Measurements from ENCODE around the gene TEX52. TPM values are rescaled to one million over a fixed set of nuclear protein-coding genes. Genes with fewer than 3 reads are reported as not detected.

TEX52 gene
- total RNA-seq, 4 donors from 2014 or later = not detected

- Histone ChIP-seq H3K36me3 (peaks cover 0 to 3% of the 10 kb centered on the region in 2 donors), H3K4me3 (replicated peaks in 1 of 3) (peak within 1 kb of the TSS; percentile 53 to 91 (median 88)), H3K27ac (peak within 1 kb of the TSS; percentile 84 to 95 (median 91)), H3K9me3 (no peaks in the 10 kb centered on the region), H3K27me3 (no peaks in the 10 kb centered on the region), H3K4me1 (peaks cover 11 to 20% of the 10 kb centered on the region in 2 donors)
- peak; percentile 99 for DNase-seq
- 1% methylated on average over 18 to 20 of the region's 83 CpGs for WGBS, 2 donors
- TF ChIP-seq POLR2A (IDR thresholded peaks at IDR 0.05) = peak; percentile 47 to 92
- peak in 1 of 6 experiments; percentile 13 for TF ChIP-seq CTCF (IDR thresholded peaks at IDR 0.05)
- intact Hi-C loops (cut with DNase I) = no loop called here
Measured at GRCh38 chr12:2890388-2891239, 33.8 kb upstream of the TEX52 start, which contains the start of gene TULP3. TULP3 (plus strand) TSS chr12:2890891; CDS start chr12:2890948, 57 bp downstream.

GRCh38 chr12:2890001-2890387 is 33.2 kb upstream of the TEX52 start:
- intact Hi-C loops (cut with DNase I) = no loop called here
- 61 to 66% methylated on average over 10 of the region's 10 CpGs for WGBS, 2 donors
- peak overlapping the region in 2 of 3 donors; percentile 84 to 95 for H3K27ac ChIP-seq

GRCh38 chr12:2886768-2887450 is 30.1 kb upstream of the TEX52 start:
- Histone ChIP-seq H3K27ac (no peak overlapping the region), H3K36me3 (peaks cover 0 to 3% of the 10 kb centered on the region in 2 donors), H3K4me3 (replicated peaks in 1 of 3) (no peak overlapping the region), H3K27me3 (no peaks in the 10 kb centered on the region), H3K4me1 (peaks cover 8 to 10% of the 10 kb centered on the region in 2 donors), H3K9me3 (no peaks in the 10 kb centered on the region)
- intact Hi-C loops (cut with DNase I) = loop anchor here (5.0 to 10.0 kb wide), 2 partner anchors 55 to 158 kb away; no protein-coding TSS in a partner anchor
- TF ChIP-seq CTCF (IDR thresholded peaks at IDR 0.05) = no peak
- no peak for TF ChIP-seq POLR2A (IDR thresholded peaks at IDR 0.05)
- 93 to 96% methylated on average over 10 of the region's 10 CpGs for WGBS, 2 donors
- no peak for DNase-seq

More at GRCh38 chr12:2890001-2890387, 33.2 kb upstream of the TEX52 start:
- no peak for TF ChIP-seq CTCF (IDR thresholded peaks at IDR 0.05)
- no peak for TF ChIP-seq POLR2A (IDR thresholded peaks at IDR 0.05)
- peak overlapping the region in 1 of 3 donors; percentile 53 for H3K4me3 ChIP-seq (replicated peaks in 1 of 3)
- peaks cover 11 to 20% of the 10 kb centered on the region in 2 donors for H3K4me1 ChIP-seq
- H3K27me3 ChIP-seq = no peaks in the 10 kb centered on the region
- H3K9me3 ChIP-seq = no peaks in the 10 kb centered on the region
- DNase-seq = no peak
- peaks cover 0 to 3% of the 10 kb centered on the region in 2 donors for H3K36me3 ChIP-seq

GRCh38 chr12:2884810-2885209 is 28.0 kb upstream of the TEX52 start:
- no peak for DNase-seq
- H3K9me3 ChIP-seq = no peaks in the 10 kb centered on the region
- intact Hi-C loops (cut with DNase I) = loop anchor here (5.0 to 10.0 kb wide), 2 partner anchors 57 to 160 kb away; no protein-coding TSS in a partner anchor

More at GRCh38 chr12:2884810-2885209, 28.0 kb upstream of the TEX52 start:
- WGBS, 2 donors = 91 to 92% methylated on average over 2 of the region's 2 CpGs
- Histone ChIP-seq H3K27ac (no peak overlapping the region), H3K4me3 (replicated peaks in 1 of 3) (no peak overlapping the region), H3K27me3 (no peaks in the 10 kb centered on the region), H3K36me3 (peaks cover 0 to 3% of the 10 kb centered on the region in 2 donors), H3K4me1 (no peaks in the 10 kb centered on the region)
- no peak for TF ChIP-seq POLR2A (IDR thresholded peaks at IDR 0.05)
- TF ChIP-seq CTCF (IDR thresholded peaks at IDR 0.05) = no peak

All from thyroid gland (tissue), 4 donors.